Measurements from ENCODE around the gene GULP1.
A peak's percentile ranks its signal among the peaks of the same experiment; 100 is the strongest.

The GULP1 gene

DNA sequence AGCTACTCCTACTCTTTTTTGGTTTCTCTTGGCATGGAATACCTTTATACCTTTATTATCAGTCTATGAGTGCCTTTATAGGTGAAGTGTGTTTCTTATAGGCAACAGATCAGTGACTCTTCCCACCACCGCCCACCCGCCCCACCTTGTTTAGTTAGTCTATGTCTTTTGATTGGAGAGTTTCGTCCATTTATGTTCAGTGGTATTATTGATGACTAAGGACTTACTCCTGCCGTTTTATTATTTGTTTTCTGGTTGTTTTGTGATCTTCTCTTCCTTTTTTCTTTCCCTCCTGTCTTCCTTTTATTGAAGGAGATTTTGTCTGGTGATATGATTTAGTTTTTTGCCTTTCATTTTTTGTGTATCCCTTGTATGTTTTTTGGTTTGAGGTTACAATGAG, 179.5 kb downstream of the GULP1 start:
- no peak for DNase-seq

DNA sequence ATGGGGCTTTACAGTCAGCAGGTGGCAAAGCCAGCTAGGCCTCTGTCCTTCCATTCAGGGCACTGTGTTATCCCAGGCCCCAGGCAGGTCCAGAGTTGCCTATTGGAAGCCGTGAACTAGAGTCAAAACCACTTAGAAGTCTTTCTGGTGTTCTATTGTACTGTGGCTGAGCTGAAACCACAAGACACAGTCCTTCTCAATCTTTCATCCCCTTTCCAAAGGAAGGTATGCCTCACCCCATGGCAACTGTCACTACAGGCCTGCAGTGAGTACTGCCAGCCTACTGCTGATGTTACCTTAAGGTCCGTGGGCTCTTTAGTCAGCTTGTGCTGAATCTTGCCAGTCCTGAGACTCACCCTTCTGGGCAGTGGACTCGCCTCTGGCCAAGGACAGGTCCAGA, 181.6 kb downstream of the GULP1 start:
- DNase-seq, result no peak

DNA sequence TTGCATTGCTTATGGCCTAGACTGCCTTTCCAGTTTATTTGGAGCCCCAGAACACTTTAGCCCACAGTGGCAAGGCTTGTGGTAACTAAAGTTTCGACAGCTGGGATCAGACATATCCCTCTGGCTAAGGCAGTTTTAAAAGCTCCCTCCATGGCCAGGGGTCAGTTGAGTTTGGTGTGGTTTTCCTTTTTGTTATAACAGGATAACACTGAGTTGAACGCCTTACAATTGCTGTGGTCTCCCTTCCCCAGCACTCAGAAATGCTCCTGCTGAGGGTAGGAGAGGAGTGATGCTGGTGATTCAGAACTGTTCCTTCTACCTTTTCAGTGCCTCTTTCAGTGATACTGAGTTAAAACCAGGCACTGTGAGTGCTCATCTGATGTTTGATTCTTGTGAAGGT, 182.6 kb downstream of the GULP1 start:
- no peak for DNase-seq

DNA sequence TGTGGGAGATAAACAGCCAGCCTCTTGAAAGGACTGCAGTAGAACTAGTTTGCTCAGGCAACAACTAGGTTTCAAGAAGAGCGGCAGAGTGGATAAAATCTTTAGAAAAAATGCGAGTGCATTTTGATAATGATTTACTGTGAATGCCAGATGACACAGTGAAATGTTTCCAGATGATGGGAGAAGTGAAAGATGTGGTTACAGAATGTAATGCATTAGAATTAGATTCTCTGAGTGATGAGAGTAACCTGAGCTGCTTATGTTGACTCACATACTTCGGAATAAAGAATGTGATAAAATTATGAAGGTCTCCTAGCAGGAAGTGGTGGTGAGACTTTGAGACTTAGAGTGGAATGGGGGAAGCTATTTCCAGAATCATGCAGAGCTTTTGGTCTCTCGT, 184.3 kb downstream of the GULP1 start:
- DNase-seq, result no peak

DNA sequence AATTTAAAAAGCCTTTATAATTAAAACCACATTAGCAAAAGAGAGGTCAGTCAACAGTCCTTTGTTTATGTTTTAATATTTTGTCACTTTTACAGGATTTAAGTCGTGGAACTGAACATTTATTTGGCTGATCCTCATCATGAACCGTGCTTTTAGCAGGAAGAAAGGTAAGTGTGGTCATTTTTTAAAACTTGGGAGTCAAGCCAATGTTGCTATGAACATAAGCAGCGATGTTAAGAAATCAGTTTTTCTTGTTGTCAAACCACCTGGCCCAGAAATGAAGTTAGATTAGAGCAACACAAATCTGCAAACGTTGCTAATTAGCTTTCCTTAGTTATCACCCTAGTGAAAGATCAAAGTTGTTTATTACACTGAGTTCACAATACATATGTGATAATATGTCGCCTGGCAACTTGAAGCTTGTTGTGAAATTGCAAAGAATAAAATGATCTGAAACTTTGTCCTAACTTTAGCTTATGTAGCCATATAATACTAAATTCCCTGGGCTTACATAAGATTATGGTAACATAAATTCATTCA, 186.0 kb downstream of the GULP1 start:
- no peak for DNase-seq

DNA sequence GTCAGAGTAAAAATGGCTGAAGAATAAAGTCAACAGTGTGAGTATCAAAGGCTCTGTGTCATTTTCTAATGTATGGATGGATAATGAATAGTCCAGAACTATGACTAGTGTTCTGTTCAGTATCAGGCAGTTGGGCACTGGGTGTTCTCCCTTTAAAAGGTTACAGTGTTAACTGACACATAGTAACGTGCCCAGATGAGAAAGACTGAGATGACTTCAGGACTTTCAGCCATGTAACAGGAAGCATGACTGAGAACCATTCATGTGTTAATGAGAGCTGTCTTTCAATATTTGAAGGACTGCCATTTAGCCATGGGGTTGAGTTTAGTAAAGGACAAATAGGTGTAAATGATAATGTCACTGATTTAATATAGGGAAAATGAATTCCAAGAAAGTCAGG, 187.1 kb downstream of the GULP1 start:
- DNase-seq, result no peak

DNA sequence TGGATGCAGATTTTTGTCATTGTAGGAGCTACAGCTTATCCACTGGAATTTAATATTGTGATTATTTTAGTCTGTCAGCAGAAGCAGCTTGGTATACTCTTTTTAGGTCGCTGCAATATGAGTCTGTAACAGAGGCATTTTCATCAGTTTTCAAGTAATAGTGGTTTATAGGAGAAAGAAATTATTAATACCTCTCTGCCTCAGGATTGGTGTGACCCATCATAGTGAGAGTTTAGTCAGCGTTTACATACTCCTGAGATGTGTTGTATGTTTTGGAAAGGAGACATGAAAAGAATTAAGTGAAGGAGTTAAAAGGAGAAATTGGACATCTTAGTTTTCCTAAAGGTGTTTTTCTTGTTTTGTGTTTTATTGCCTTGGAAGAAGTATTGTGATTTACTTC, 189.8 kb downstream of the GULP1 start:
- DNase-seq, result no peak

DNA sequence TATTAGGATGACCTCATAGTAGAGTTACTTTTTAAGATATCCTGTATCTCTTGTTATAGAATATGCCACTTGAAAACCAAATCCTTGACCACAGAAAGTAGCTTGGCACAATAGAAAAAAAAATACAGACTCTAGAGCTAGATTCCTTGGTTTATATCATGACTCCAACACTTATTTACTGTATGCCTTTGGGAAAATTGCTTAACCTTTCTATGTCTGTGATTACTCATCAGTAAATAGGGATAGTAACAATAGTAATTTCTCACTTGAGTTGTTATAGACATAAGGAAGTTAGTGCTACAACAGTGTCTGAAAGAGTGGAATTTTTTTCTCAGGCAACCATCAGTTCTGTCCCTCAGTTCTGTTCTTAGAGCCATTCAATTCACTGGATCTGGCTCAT, 193.8 kb downstream of the GULP1 start:
- no peak for DNase-seq

DNA sequence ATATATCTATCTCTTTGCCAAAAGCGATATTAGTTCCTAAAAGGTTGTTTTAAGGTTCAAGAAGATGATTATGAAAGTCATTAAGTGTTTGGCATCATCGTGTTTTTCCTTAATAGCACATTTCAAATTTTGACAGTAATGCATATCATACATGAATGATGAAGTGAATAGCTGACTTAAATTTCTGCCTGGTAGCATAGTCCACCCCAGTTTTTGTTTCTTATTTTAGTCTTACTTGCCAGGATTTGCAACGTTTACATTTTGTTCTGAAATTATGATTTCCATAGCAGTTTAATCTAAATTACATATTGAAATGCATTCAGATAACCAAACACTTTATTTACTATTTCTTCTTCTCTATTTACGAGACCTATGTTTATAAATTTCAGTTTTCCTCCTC, 201.1 kb downstream of the GULP1 start:
- DNase-seq, result no peak

DNA sequence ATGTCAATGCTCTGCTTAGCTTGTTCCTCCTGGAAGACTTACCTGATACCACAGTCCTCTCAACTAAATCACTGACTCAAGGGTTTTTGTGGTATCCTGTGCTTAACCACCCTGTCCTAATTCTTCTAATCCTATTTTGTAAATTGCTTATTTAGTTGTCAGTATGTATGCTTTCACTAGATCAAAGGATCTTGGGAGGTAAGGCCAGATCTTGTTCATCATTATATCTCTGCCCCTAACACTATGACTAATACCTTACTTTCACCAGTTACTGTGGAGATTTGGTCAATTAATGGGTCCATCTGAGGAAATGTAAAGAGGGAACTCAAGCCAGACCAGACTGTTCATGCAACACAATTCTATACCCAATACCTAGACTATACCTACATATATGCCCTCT, 203.2 kb downstream of the GULP1 start:
- DNase-seq, result no peak

DNA sequence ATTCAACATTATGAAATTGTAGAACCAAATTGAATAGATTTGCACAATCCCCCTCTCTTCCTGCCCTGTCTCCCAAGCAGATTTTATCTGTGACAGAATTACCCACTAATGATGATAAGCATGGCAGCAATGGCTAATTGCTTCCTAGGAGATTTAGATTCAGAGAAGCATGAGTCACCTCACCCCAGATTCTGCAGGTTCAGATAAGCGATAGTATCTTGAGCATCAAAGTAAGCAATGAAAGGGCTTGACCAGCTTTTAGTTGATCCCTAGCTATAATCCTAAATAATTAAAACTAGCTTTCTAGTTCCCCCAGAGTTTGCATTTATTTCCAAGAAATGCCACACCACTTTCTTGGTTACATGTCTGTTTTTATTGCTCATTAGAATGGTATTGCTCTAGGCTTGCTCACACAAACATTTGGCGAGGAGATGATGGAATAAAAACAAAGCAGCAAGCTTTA, 204.3 kb downstream of the GULP1 start:
- no peak for DNase-seq

DNA sequence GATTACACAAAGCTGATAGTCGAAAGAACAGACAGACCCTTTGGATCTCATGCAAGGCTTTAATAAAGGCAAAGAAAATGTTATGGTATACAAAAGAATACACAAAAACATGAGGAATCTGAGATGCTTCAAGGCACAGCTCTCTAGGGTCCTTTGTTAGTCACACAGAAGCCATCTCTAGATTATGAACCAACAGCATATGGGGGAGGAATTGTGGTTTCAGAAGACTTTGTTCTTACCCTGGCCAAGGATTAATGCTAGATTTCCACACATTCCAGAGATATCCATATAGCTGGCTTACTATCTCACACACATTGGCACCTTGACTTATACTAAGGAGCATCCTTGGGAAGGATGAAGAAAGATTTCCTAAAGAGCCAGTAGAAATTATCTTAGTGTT, 206.1 kb downstream of the GULP1 start:
- DNase-seq, result no peak

DNA sequence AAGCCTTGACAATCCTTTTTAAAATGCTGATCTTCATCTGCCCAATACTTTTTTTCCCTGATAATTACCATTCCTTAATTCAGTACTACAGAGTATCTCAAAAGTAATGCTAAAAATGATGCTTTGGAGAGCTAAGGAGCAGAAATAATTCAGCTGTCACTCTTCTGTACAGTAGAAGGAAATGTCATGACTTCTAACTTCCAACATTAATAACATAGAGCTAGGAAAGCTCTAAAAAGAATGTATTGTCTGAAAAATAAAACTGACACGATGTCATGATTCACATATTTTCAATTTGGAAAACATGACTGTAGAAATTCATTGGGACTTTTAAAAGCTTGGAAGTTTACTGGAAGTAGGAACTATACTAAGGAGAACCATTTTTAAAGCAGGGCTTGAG, 212.3 kb downstream of the GULP1 start:
- no peak for DNase-seq

DNA sequence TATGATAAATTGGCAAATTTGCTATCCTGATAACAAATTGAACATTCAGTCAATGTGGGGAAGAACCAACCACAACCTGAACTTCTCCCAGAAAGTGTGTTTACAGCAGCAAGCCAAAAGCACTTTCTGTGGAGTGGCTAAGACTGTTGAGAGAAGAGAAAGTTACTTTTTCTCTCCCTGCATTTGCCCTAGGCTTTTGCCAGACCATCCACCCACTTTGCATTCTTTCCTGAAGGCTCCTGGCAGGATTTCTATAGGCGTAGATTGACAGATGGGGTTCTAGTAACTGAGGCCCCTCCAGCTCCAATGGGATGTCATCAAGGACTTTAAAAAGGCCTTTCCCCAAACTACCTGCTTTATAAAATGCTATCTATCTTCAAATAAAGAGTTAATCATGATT, 215.2 kb downstream of the GULP1 start:
- DNase-seq, result no peak

DNA sequence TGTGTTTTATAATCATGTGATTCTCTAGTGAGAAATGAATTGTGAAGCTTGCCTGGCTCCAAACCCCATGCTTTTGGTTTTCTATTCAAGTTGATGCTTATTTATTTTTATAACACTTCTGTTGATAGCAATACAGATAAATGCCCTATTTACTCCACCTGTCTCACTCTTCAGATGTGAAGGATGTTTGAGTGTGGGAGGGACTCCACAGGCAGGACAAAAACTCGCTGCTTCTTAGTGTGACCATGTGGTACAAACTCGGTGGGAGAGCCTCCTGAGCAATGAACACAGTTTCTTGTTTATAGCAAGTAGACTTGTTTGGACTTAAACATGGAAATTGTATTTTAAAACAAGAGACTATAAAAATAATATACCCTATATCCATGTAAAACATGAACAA, 219.7 kb downstream of the GULP1 start:
- no peak for DNase-seq

DNA sequence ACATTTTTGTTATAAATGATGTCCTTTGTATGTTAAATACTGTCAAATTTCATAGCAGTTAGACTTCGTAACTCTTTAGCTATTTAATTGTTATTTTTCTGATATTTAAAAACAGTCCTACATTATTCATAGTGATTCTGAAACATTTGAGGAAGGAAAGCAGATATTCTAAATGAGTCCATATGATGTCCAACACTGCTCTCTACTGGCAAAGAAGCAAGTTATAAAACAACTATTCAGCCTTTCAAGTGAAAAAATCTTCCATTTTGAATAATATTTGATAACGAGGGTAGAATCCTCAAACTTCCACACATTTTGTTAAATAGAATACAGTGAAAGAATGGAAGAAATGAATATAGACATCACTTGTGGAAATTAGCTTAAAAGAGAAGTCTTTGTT, 220.8 kb downstream of the GULP1 start:
- DNase-seq, result no peak

DNA sequence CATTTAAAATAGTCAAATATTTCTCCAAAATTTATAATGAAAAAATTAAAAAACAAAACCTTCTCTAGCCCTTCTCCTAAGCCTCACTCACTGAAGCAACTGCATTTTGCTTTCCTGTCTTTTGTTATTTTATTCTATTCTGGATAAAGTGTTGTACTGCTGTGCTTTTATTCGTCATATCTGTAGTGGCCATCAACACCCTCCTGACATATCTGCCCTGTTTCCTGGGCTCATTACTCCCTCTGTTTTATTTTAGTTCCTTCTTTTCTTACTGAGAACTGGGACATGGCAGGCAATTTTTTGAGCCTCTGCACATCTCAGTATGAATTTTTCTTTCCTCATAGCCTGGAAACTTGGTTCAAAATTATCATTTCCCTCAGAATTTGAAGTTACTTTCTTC, 224.2 kb downstream of the GULP1 start:
- DNase-seq, result no peak

DNA sequence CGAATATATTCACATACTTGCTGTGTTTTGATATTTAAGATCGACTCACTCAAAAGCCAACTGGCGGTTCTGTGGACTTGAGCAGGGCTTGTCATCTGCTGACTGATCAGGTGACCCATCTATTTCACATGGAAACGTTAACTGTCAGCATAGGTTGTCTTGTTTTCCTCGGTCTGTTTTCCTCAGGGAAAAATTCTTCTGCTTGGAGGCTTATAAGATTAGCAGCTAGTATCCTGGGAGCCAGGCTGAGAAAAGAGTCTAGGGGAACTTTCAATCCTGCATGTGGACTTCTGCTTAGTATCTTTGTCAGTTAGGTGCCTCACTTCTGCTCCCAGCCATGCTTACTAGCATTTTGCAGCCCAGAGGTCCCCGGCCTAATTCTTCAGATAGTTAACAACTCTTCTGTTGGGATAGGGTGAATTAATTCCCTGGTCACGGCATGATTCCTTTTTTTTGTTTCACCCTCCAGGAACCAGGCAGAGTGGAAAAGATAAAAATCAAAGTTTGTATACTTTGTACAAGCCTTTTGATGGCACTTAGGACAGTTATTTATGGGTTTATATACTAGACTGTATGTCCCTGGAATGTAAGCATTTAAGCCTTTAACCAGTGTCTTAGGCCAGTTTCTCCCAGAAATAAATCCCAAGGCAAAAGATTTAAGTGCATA, 226.0 kb downstream of the GULP1 start:
- DNase-seq, result no peak

DNA sequence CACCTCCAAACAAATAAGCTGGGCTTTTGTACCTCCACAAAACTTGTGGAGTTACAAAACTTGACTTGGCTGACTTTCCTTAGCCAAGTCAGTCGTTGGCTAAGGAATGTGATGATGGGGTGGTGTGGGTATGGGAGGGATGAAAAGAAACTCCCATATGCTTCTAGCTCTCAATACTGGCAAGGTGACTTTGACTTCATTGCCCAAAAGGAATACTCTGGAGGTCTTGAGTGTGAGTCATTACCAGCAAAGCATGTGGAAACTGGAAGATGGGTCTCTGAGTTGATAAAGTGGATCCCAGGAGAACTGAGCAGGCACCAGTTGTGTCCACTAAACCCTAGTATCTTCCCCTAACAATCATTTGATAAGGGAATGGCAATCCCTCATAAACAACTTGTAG, 226.7 kb downstream of the GULP1 start:
- DNase-seq, result no peak

DNA sequence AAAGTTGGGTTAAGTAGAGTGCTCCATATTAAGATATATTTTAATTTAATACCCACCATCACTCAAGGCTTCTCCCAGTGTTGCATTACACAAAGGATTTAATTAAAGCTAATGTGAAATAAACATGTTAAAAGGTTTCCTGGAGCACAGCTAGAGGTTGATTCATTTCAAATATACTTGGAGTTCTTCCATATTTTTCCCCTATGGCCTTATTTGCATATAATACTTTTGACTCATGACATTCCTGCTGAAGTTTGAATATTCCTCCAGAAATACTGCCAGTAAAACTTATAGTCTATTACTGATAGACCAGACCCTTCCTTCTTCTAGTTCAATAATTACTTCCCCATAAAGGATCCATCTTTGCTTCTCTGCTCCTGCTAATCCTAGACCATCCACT, 227.5 kb downstream of the GULP1 start:
- DNase-seq, result no peak

DNA sequence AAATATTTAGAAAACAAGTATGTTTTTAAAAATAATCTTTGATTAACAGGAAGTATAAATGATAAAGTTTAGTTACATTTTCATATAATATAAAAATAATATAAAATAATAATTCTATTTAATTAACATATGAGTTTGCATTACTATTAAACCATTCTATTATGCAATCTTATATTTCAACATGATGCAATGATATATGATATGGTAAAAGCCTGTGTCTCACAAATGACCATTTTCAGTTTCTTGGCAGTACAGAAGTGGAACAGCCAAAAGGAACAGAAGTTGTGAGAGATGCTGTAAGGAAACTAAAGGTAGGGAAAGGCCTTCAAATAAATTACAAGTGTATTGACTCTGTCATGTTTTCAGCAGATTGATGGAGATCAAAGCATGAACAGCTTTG, 230.8 kb downstream of the GULP1 start:
- DNase-seq, result no peak

DNA sequence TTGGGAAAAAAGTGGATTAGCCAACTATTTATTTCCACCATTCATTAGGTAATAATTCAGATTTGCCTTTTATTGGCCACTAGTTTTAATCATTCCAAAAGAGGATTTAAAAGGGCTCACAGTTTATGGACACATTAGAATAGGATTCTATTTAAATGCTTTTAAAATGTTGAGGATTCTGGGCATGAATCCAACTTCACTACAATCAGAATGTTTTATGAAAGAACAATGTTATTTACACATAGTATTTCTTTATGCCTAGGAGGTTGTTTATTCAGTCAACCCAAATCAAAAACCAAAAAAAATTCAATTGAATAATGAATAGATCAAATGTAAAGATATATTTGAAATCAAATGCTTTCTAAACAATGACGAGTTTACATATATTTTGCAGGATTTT, 232.2 kb downstream of the GULP1 start:
- no peak for DNase-seq

DNA sequence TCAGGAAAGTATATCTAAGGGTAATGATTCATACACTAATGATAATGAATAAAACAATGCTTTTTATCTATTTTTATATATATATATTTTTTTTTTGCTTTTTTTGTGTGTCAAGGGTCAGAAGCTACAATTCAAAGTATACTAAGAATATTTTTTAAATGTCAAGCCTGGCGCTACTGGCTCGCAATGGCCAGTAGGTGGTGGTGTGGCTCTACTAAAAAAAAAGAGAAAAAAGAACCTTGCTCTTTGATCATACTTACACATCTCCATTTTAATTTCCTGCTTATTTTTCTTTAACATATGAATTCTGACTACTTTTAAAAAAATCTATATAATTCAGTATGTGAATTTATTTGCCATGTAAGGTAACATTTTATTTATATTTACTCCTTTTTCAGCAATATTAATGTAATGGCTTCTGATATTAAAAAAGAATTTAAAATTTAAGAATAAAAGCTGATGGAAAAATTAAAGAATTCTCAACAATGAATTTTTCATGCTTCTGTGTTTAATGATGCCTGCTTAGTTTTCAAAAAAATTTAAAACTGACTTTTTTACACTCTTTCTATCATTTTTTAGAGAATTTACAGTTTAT, 232.9 kb downstream of the GULP1 start:
- DNase-seq, result peak in 7 of 56 donors; percentile 1 to 30 (median 5)

Measured in nucleus accumbens (tissue), 56 donors.